Neural progenitor cell (in vitro differentiated cells): ENCODE results near the gene KIAA1549.

Source experiments
- CTCF ChIP-seq: fragments of 200-600 bp; sonication (generic); IDR thresholded peaks from 2 replicates; pipeline ENCODE4 v1.5.1; 2017; ENCODE audit warnings: antibody characterized with exemption, mild to moderate bottlenecking
- EZH2 ChIP-seq: fragments of 200-600 bp; sonication (generic); IDR thresholded peaks from 2 replicates; pipeline ENCODE4 v1.6.1; 2017; ENCODE audit warnings: antibody characterized with exemption, mild to moderate bottlenecking, moderate library complexity

GRCh38 chr7:138982204-138982623, 1.0 kb upstream of the KIAA1549 start:
- TF ChIP-seq CTCF (no peak), EZH2 (no peak)
